Measurements from ENCODE around the gene AGPAT2.
A peak's percentile ranks its signal among the peaks of the same experiment; 100 is the strongest.

AGPAT2 gene

DNA sequence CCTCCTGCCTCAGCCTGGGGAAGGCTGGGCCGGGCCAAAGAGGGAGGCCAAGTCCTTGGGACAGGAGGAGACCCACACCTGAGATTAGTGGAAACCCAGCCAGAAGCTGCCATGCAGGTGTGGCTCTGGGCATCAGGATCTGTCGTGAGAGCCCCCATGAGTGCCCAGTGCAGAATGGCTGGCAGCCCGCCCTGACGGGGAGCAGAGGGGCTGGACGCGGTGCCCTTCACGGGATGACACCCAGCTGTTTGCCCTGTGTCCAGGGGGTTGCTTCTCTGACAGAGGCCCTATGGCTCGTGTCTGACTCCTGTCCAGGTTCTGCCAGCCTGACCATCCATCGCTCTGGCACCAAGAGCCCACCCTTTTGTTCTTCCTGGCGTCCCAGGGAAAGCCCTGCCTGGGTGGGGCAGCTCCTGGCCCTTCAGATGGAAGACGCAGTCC, 33.7 kb upstream of the AGPAT2 start:
- no peaks in the 10 kb centered on the region for H3K9me2 ChIP-seq (replicated peaks; ENCODE audit: control insufficient read depth, low read length)
- no peaks in the 10 kb centered on the region for H3K27me3 ChIP-seq (ENCODE audit: control insufficient read depth, low read length)
- peaks cover 6% of the 10 kb centered on the region for H4K20me1 ChIP-seq (ENCODE audit: control insufficient read depth, insufficient read depth, low read depth, low read length)
- peaks cover 9% of the 10 kb centered on the region for H3K79me2 ChIP-seq (ENCODE audit: control insufficient read depth, low read length)
- no peak for TF ChIP-seq CTCF (IDR thresholded peaks at IDR 0.05; ENCODE audit: low read depth, low read length, poor library complexity, severe bottlenecking)
- no peak for TF ChIP-seq EZH2phosphoT487 (IDR thresholded peaks at IDR 0.05; ENCODE audit: borderline replicate concordance, low read length)
- peaks cover 28% of the 10 kb centered on the region for H3K4me1 ChIP-seq (ENCODE audit: control insufficient read depth, low read length)
- no peak overlapping the region for H3K4me2 ChIP-seq (ENCODE audit: low read length)
- peaks cover 37% of the 10 kb centered on the region for H3F3A ChIP-seq (ENCODE audit: control insufficient read depth, insufficient read depth)
- no peak overlapping the region for H3K4me3 ChIP-seq (ENCODE audit: low read length)
- no peaks in the 10 kb centered on the region for H3K9me3 ChIP-seq (ENCODE audit: control insufficient read depth, insufficient read depth, low read length)
- no peak overlapping the region for H3K27ac ChIP-seq (ENCODE audit: low read depth, low read length)
- peaks cover 43% of the 10 kb centered on the region for H3K36me3 ChIP-seq (ENCODE audit: control insufficient read depth, low read length)

DNA sequence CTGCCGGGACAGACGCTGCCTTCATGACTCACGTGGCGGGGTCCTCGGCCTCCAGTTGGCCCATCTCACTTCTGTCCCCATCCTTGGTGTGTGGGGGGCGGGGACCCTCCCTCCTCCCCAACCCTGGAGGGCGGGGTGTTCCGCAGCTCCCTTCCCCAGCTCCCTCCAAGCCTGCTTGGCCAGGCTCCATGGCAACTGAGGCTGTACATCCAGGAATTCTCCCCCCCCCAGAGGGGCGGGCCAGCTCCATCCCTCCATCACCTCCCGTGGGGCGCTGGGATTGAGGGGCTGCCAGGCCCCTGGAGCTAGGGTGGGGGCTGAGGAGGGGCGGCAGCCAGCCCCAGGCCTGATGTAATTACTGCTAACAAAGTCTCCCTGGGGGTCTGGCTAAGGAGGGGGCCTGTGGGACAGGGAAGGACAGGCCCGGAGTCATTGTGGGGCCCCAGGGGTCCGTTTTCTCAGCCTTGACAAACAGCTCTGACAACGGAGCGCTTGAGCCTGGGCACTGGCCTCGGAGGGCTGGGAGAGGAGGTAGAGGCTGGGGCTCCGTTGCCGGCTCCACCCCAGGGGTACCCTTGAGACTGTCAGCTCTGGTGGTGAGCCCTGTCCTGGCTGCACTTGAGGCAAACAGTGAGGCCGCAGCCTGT, 33.1 kb upstream of the AGPAT2 start:
- no peak overlapping the region for H3K27ac ChIP-seq (ENCODE audit: low read depth, low read length)
- H4K20me1 ChIP-seq (ENCODE audit: control insufficient read depth, insufficient read depth, low read depth, low read length): peaks cover under 1% of the 10 kb centered on the region; the same call in 1 of the 2 replicates
- no peaks in the 10 kb centered on the region for H3K9me3 ChIP-seq (ENCODE audit: control insufficient read depth, insufficient read depth, low read length)
- no peak for TF ChIP-seq EZH2phosphoT487 (IDR thresholded peaks at IDR 0.05; ENCODE audit: borderline replicate concordance, low read length)
- no peak for TF ChIP-seq CTCF (IDR thresholded peaks at IDR 0.05; ENCODE audit: low read depth, low read length, poor library complexity, severe bottlenecking)
- H3K9me2 ChIP-seq (replicated peaks; ENCODE audit: control insufficient read depth, low read length): no peaks in the 10 kb centered on the region
- peaks cover 32% of the 10 kb centered on the region for H3F3A ChIP-seq (ENCODE audit: control insufficient read depth, insufficient read depth)
- no peak overlapping the region for H3K4me2 ChIP-seq (ENCODE audit: low read length)
- no peaks in the 10 kb centered on the region for H3K27me3 ChIP-seq (ENCODE audit: control insufficient read depth, low read length)
- peaks cover 38% of the 10 kb centered on the region for H3K36me3 ChIP-seq (ENCODE audit: control insufficient read depth, low read length)
- H3K79me2 ChIP-seq (ENCODE audit: control insufficient read depth, low read length): peaks cover 4% of the 10 kb centered on the region
- H3K4me1 ChIP-seq (ENCODE audit: control insufficient read depth, low read length): peaks cover 22% of the 10 kb centered on the region
- no peak overlapping the region for H3K4me3 ChIP-seq (ENCODE audit: low read length)

GRCh38 chr9:136719195-136719880, 32.1 kb upstream of the AGPAT2 start:
- TF ChIP-seq CTCF (IDR thresholded peaks at IDR 0.05; ENCODE audit: low read depth, low read length, poor library complexity, severe bottlenecking): no peak
- TF ChIP-seq EZH2phosphoT487 (IDR thresholded peaks at IDR 0.05; ENCODE audit: borderline replicate concordance, low read length): no peak
- Histone ChIP-seq H3K4me2 (ENCODE audit: low read length) (peak overlapping the region; percentile 59), H3K27ac (ENCODE audit: low read depth, low read length) (no peak overlapping the region; the same call in 1 of the 2 replicates), H3K9me3 (ENCODE audit: control insufficient read depth, insufficient read depth, low read length) (no peaks in the 10 kb centered on the region), H4K20me1 (ENCODE audit: control insufficient read depth, insufficient read depth, low read depth, low read length) (no peaks in the 10 kb centered on the region), H3K36me3 (ENCODE audit: control insufficient read depth, low read length) (peaks cover 27% of the 10 kb centered on the region), H3K9me2 (replicated peaks; ENCODE audit: control insufficient read depth, low read length) (no peaks in the 10 kb centered on the region), H3F3A (ENCODE audit: control insufficient read depth, insufficient read depth) (peaks cover 22% of the 10 kb centered on the region), H3K27me3 (ENCODE audit: control insufficient read depth, low read length) (no peaks in the 10 kb centered on the region), H3K79me2 (ENCODE audit: control insufficient read depth, low read length) (no peaks in the 10 kb centered on the region), H3K4me1 (ENCODE audit: control insufficient read depth, low read length) (peaks cover 31% of the 10 kb centered on the region), H3K4me3 (ENCODE audit: low read length) (0 out of 2 replicates have a peak overlapping the region, but pooled peaks have one; percentile 34)
